A549 (cell line): ENCODE data around the gene OR13A1.
"Not testable (repeated sequence)": the region's sequence is repeated elsewhere in the genome, so short reads cannot be mapped to it uniquely, and the experiment has no call there.

Source experiments
- CHD4 ChIP-seq: fragments of 200-600 bp; sonication (generic); IDR thresholded peaks from 2 replicates; pipeline ENCODE4 v1.6.1; 2016; ENCODE audit warnings: antibody characterized with exemption, mild to moderate bottlenecking, borderline replicate concordance
- CTCF ChIP-seq: fragments of >200 bp; sonication (Bioruptor Twin); formaldehyde crosslinking; IDR thresholded peaks from 3 replicates; pipeline ENCODE4 v1.5.1; 2016
- MYC ChIP-seq: IDR thresholded peaks from 2 replicates; pipeline ENCODE4 v1.6.1; 2012; ENCODE audit warnings: mild to moderate bottlenecking, inconsistent platforms, low read length, improper control_type of control experiment, borderline replicate concordance
- SMC3 ChIP-seq: fragments of >200 bp; sonication (Bioruptor Twin); formaldehyde crosslinking; IDR thresholded peaks from 3 replicates; pipeline ENCODE4 v1.6.1; 2018; ENCODE audit warnings: inconsistent platforms

- TF ChIP-seq CTCF, MYC, SMC3, CHD4: not testable (repeated sequence)
Measured at GRCh38 chr10:45331824-45332223, 16.4 kb upstream of the OR13A1 start.
